HEK293 (cell line): ENCODE measurements around the gene NHSL2.

ENCODE experiments used
- EGR2 ChIP-seq: fragments of 450-650 bp; formaldehyde crosslinking; IDR thresholded peaks from 2 replicates; pipeline ENCODE4 v1.5.1; 2016; ENCODE audit warnings: low read depth, missing biosample characterization, missing genetic modification characterization
- GLIS2 ChIP-seq: fragments of 450-650 bp; formaldehyde crosslinking; IDR thresholded peaks from 2 replicates; pipeline ENCODE4 v1.5.1; 2016; ENCODE audit warnings: missing biosample characterization, missing genetic modification characterization
- HOXD13 ChIP-seq: sonication (generic); formaldehyde crosslinking; IDR thresholded peaks from 2 replicates; pipeline ENCODE4 v1.8.0; 2022; ENCODE audit warnings: missing genetic modification reagents, borderline replicate concordance
- IKZF3 ChIP-seq: fragments of 450-650 bp; IDR thresholded peaks from 2 replicates; pipeline ENCODE4 v1.5.0; 2018; ENCODE audit warnings: missing biosample characterization, mild to moderate bottlenecking, missing genetic modification characterization, moderate library complexity
- KLF1 ChIP-seq: fragments of 450-650 bp; formaldehyde crosslinking; IDR thresholded peaks from 2 replicates; pipeline ENCODE4 v1.5.1; 2016; ENCODE audit warnings: missing biosample characterization, missing genetic modification characterization
- KLF10 ChIP-seq: fragments of 450-650 bp; IDR thresholded peaks from 2 replicates; pipeline ENCODE4 v1.5.1; 2018; ENCODE audit warnings: missing biosample characterization, mild to moderate bottlenecking, missing genetic modification characterization
- KLF17 ChIP-seq: fragments of 450-650 bp; formaldehyde crosslinking; IDR thresholded peaks from 2 replicates; pipeline ENCODE4 v1.5.1; 2016; ENCODE audit warnings: missing biosample characterization, missing genetic modification characterization
- MEIS1 ChIP-seq: sonication (generic); formaldehyde crosslinking; IDR thresholded peaks from 2 replicates; pipeline ENCODE4 v1.8.1; 2022; ENCODE audit warnings: missing genetic modification reagents, mild to moderate bottlenecking, borderline replicate concordance
- OSR2 ChIP-seq: fragments of 450-650 bp; formaldehyde crosslinking; IDR thresholded peaks from 2 replicates; pipeline ENCODE4 v1.5.1; 2016; ENCODE audit warnings: missing biosample characterization, missing genetic modification characterization
- TRIM28 ChIP-seq: IDR thresholded peaks from 2 replicates; pipeline ENCODE4 v1.6.1; 2011; ENCODE audit warnings: low read length, control low read depth, borderline replicate concordance
- TSHZ1 ChIP-seq: fragments of 450-650 bp; formaldehyde crosslinking; IDR thresholded peaks from 2 replicates; pipeline ENCODE4 v1.5.1; 2016; ENCODE audit warnings: missing biosample characterization, missing genetic modification characterization, borderline replicate concordance
- YY1 ChIP-seq: fragments of 450-650 bp; formaldehyde crosslinking; IDR thresholded peaks from 2 replicates; pipeline ENCODE4 v1.5.1; 2018; ENCODE audit warnings: missing biosample characterization, missing genetic modification characterization
- ZBTB17 ChIP-seq: fragments of 450-650 bp; formaldehyde crosslinking; IDR thresholded peaks from 2 replicates; pipeline ENCODE4 v1.5.1; 2016; ENCODE audit warnings: missing biosample characterization, missing genetic modification characterization
- ZBTB7A ChIP-seq: fragments of 450-650 bp; formaldehyde crosslinking; IDR thresholded peaks from 2 replicates; pipeline ENCODE4 v1.5.1; 2016; ENCODE audit warnings: low read depth, missing biosample characterization, missing genetic modification characterization
- ZFHX2 ChIP-seq: fragments of 450-650 bp; formaldehyde crosslinking; conservative IDR thresholded peaks from 2 replicates; pipeline ENCODE4 v1.5.1; 2016; ENCODE audit warnings: missing biosample characterization, missing genetic modification characterization
- ZFP3 ChIP-seq: fragments of 450-650 bp; formaldehyde crosslinking; IDR thresholded peaks from 2 replicates; pipeline ENCODE4 v1.5.1; 2016; ENCODE audit warnings: low read depth, missing biosample characterization, missing genetic modification characterization
- ZNF10 ChIP-seq: fragments of 450-650 bp; formaldehyde crosslinking; IDR thresholded peaks from 2 replicates; pipeline ENCODE4 v1.5.1; 2017; ENCODE audit warnings: missing biosample characterization, missing genetic modification characterization
- ZNF133 ChIP-seq: fragments of 450-650 bp; formaldehyde crosslinking; IDR thresholded peaks from 2 replicates; pipeline ENCODE4 v1.5.1; 2016; ENCODE audit warnings: missing biosample characterization, missing genetic modification characterization
- ZNF24 ChIP-seq: fragments of 450-650 bp; formaldehyde crosslinking; IDR thresholded peaks from 2 replicates; pipeline ENCODE4 v1.5.1; 2016; ENCODE audit warnings: missing biosample characterization, missing genetic modification characterization
- ZNF266 ChIP-seq: fragments of 450-650 bp; formaldehyde crosslinking; IDR thresholded peaks from 2 replicates; pipeline ENCODE4 v1.5.1; 2016; ENCODE audit warnings: missing biosample characterization, missing genetic modification characterization, low read depth
- ZNF302 ChIP-seq: fragments of 450-650 bp; formaldehyde crosslinking; IDR thresholded peaks from 2 replicates; pipeline ENCODE4 v1.5.1; 2016; ENCODE audit warnings: missing biosample characterization, missing genetic modification characterization, low read depth
- ZNF529 ChIP-seq: fragments of 450-650 bp; formaldehyde crosslinking; IDR thresholded peaks from 2 replicates; pipeline ENCODE4 v1.5.1; 2017; ENCODE audit warnings: missing genetic modification characterization, missing biosample characterization; ENCODE audit not compliant: insufficient replicate concordance
- ZNF660 ChIP-seq: fragments of 450-650 bp; IDR thresholded peaks from 2 replicates; pipeline ENCODE4 v1.5.1; 2018; ENCODE audit warnings: missing biosample characterization, mild to moderate bottlenecking, missing genetic modification characterization
- ZNF692 ChIP-seq: fragments of 450-650 bp; formaldehyde crosslinking; IDR thresholded peaks from 2 replicates; pipeline ENCODE4 v1.5.1; 2016; ENCODE audit warnings: missing biosample characterization, missing genetic modification characterization
- TF ChIP-seq, protein P1 (sequence below): fragments of 450-650 bp; formaldehyde crosslinking; IDR thresholded peaks from 2 replicates; pipeline ENCODE4 v1.5.1; 2017; ENCODE audit warnings: missing biosample characterization, missing genetic modification characterization
- TF ChIP-seq, protein P2 (sequence below): fragments of 450-650 bp; formaldehyde crosslinking; IDR thresholded peaks from 2 replicates; pipeline ENCODE4 v1.5.1; 2016; ENCODE audit warnings: missing biosample characterization, missing genetic modification characterization

NHSL2 gene

GRCh38 chrX:72018277-72019112, 107.8 kb downstream of the NHSL2 start (continued):
- TF ChIP-seq, protein P1, sequence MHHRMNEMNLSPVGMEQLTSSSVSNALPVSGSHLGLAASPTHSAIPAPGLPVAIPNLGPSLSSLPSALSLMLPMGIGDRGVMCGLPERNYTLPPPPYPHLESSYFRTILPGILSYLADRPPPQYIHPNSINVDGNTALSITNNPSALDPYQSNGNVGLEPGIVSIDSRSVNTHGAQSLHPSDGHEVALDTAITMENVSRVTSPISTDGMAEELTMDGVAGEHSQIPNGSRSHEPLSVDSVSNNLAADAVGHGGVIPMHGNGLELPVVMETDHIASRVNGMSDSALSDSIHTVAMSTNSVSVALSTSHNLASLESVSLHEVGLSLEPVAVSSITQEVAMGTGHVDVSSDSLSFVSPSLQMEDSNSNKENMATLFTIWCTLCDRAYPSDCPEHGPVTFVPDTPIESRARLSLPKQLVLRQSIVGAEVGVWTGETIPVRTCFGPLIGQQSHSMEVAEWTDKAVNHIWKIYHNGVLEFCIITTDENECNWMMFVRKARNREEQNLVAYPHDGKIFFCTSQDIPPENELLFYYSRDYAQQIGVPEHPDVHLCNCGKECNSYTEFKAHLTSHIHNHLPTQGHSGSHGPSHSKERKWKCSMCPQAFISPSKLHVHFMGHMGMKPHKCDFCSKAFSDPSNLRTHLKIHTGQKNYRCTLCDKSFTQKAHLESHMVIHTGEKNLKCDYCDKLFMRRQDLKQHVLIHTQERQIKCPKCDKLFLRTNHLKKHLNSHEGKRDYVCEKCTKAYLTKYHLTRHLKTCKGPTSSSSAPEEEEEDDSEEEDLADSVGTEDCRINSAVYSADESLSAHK (tag by site-specific recombination), result no peak
- TF ChIP-seq EGR2 (tag by site-specific recombination) (peak; percentile 15; the same call in 1 of the 2 replicates), MEIS1 (peak; percentile 57; the same call in 1 of the 2 replicates), IKZF3 (tag by site-specific recombination) (peak; percentile 52; the same call in 1 of the 2 replicates), ZFHX2 (tag by site-specific recombination) (peak; percentile 82), ZFP3 (no peak), GLIS2 (peak; percentile 42), ZNF302 (tag by site-specific recombination) (no peak), ZBTB7A (tag by site-specific recombination) (no peak), TRIM28 (no peak), ZNF660 (tag by site-specific recombination) (peak; percentile 77), OSR2 (tag by site-specific recombination) (peak; percentile 40; the same call in 1 of the 2 replicates), YY1 (tag by site-specific recombination) (no peak), ZNF529 (no peak), ZNF10 (tag by site-specific recombination) (peak; percentile 81), HOXD13 (CRISPR knock-in tag) (peak; percentile 27; the same call in 1 of the 2 replicates), ZNF266 (tag by site-specific recombination) (no peak), TSHZ1 (tag by site-specific recombination) (no peak), KLF1 (no peak), KLF17 (tag by site-specific recombination) (no peak), ZNF133 (no peak), ZNF24 (tag by site-specific recombination) (no peak), ZNF692 (tag by site-specific recombination) (no peak), ZBTB17 (no peak), KLF10 (tag by site-specific recombination) (peak; percentile 73; the same call in 1 of the 2 replicates)
- TF ChIP-seq, protein P2, sequence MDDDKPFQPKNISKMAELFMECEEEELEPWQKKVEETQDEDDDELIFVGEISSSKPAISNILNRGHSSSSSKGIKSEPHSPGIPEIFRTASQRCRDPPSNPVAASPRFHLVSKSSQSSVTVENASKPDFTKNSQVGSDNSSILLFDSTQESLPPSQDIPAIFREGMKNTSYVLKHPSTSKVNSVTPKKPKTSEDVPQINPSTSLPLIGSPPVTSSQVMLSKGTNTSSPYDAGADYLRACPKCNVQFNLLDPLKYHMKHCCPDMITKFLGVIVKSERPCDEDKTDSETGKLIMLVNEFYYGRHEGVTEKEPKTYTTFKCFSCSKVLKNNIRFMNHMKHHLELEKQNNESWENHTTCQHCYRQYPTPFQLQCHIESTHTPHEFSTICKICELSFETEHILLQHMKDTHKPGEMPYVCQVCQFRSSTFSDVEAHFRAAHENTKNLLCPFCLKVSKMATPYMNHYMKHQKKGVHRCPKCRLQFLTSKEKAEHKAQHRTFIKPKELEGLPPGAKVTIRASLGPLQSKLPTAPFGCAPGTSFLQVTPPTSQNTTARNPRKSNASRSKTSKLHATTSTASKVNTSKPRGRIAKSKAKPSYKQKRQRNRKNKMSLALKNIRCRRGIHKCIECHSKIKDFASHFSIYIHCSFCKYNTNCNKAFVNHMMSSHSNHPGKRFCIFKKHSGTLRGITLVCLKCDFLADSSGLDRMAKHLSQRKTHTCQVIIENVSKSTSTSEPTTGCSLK, result no peak
